LHCN-M2 (cell line): Measurements from ENCODE around the gene MUTYH. TPM values are rescaled to one million over a fixed set of nuclear protein-coding genes. Genes with fewer than 3 reads are reported as not detected.

Experiments used
- DNase-seq: peaks from one replicate; pipeline ENCODE4 v3.0.0-alpha.2; 2012; ENCODE audit warnings: low read depth
- total RNA-seq: library from RNA; depleted of rRNA; stranded (reverse); fragments of >200 nt; gene quantifications from 2 replicates; pipeline ENCODE4 v1.2.3, GENCODE V29; 2014

Gene MUTYH
- total RNA-seq, 1 experiment from 2014 or later = 29.3 TPM

GRCh38 chr1:45348966-45349677 lies 8.9 kb upstream of the MUTYH start:
- no peak for DNase-seq

- no peak for DNase-seq
Measured at GRCh38 chr1:45348609-45348965, 8.3 kb upstream of the MUTYH start.

- DNase-seq = no peak
Measured at GRCh38 chr1:45348020-45348419, 7.8 kb upstream of the MUTYH start.

- DNase-seq = no peak
Measured at GRCh38 chr1:45346473-45346872, 6.2 kb upstream of the MUTYH start.

- DNase-seq = no peak
Measured at GRCh38 chr1:45345014-45345413, 4.8 kb upstream of the MUTYH start.

GRCh38 chr1:45344499-45344898 lies 4.3 kb upstream of the MUTYH start:
- no peak for DNase-seq

GRCh38 chr1:45340816-45341466 lies 701 bp upstream of the MUTYH start:
- DNase-seq = peak; percentile 30

- DNase-seq = no peak
Measured at GRCh38 chr1:45337630-45338325, 2.5 kb downstream of the MUTYH start.

GRCh38 chr1:45335855-45336324 lies 4.3 kb downstream of the MUTYH start:
- no peak for DNase-seq

- DNase-seq = no peak
Measured at GRCh38 chr1:45334308-45335245, 5.7 kb downstream of the MUTYH start.

GRCh38 chr1:45332346-45332720 lies 7.9 kb downstream of the MUTYH start:
- DNase-seq = no peak

GRCh38 chr1:45331436-45332345 lies 8.5 kb downstream of the MUTYH start:
- no peak for DNase-seq

- DNase-seq = no peak
Measured at GRCh38 chr1:45329445-45329844, 10.8 kb downstream of the MUTYH start.

- no peak for DNase-seq
Measured at GRCh38 chr1:45328680-45329079, 11.6 kb downstream of the MUTYH start.

- no peak for DNase-seq
Measured at GRCh38 chr1:45327644-45328515, 12.4 kb downstream of the MUTYH start.

- DNase-seq = no peak
Measured at GRCh38 chr1:45326627-45327623, 13.3 kb downstream of the MUTYH start, which contains the start of gene HPDL. TSS of gene HPDL (plus strand) at chr1:45326895. CDS start at chr1:45327149, 254 bp downstream.

GRCh38 chr1:45325851-45326506 lies 14.3 kb downstream of the MUTYH start:
- no peak for DNase-seq
